Hepatocyte (in vitro differentiated cells): ENCODE measurements around the gene BRIP1. TPM values are rescaled to one million over a fixed set of nuclear protein-coding genes. Genes with fewer than 3 reads are reported as not detected.

Experiments used
- DNase-seq: peaks from one replicate; pipeline ENCODE4 v3.0.0-alpha.2; 2016; ENCODE audit warnings: low spot score
- H2AFZ ChIP-seq: fragments of 200-600 bp; sonication (generic); 2 replicates; pipeline ENCODE4 v1.6.0; 2016; ENCODE audit warnings: antibody characterized with exemption, mild to moderate bottlenecking
- H3K27ac ChIP-seq: fragments of 200-600 bp; sonication (generic); 2 replicates; pipeline ENCODE4 v1.5.1; 2016; ENCODE audit warnings: mild to moderate bottlenecking
- H3K27me3 ChIP-seq: fragments of 200-600 bp; sonication (generic); 2 replicates; pipeline ENCODE4 v1.6.1; 2016
- H3K36me3 ChIP-seq: fragments of 200-600 bp; sonication (generic); replicated peaks from 2 replicates; pipeline ENCODE4 v1.5.1; 2016; ENCODE audit warnings: low read depth; ENCODE audit not compliant: insufficient read depth
- H3K4me1 ChIP-seq: fragments of 200-600 bp; sonication (generic); 2 replicates; pipeline ENCODE4 v1.5.1; 2016; ENCODE audit warnings: mild to moderate bottlenecking, moderate library complexity; ENCODE audit not compliant: insufficient read depth
- H3K4me2 ChIP-seq: fragments of 200-600 bp; sonication (generic); 2 replicates; pipeline ENCODE4 v1.6.0; 2016
- H3K4me3 ChIP-seq: fragments of 200-600 bp; sonication (generic); 2 replicates; pipeline ENCODE4 v1.5.1; 2016; ENCODE audit warnings: mild to moderate bottlenecking
- H3K79me2 ChIP-seq: fragments of 200-600 bp; sonication (generic); 2 replicates; pipeline ENCODE4 v1.6.0; 2017; ENCODE audit warnings: mild to moderate bottlenecking
- H3K9me2 ChIP-seq: fragments of 200-600 bp; sonication (generic); replicated peaks from 2 replicates; pipeline ENCODE4 v1.6.0; 2017; ENCODE audit warnings: mild to moderate bottlenecking; ENCODE audit not compliant: insufficient read depth
- H3K9me3 ChIP-seq: fragments of 200-600 bp; sonication (generic); 2 replicates; pipeline ENCODE4 v1.5.1; 2016; ENCODE audit warnings: low read depth, mild to moderate bottlenecking
- H4K20me1 ChIP-seq: fragments of 200-600 bp; sonication (generic); 2 replicates; pipeline ENCODE4 v1.6.0; 2016; ENCODE audit warnings: mild to moderate bottlenecking; ENCODE audit not compliant: insufficient read depth, poor library complexity, severe bottlenecking
- CTCF ChIP-seq: fragments of 200-600 bp; sonication (generic); IDR thresholded peaks from 2 replicates; pipeline ENCODE4 v1.5.1; 2016; ENCODE audit warnings: antibody characterized with exemption, mild to moderate bottlenecking; ENCODE audit not compliant: poor library complexity
- EZH2 ChIP-seq: fragments of 200-600 bp; sonication (generic); IDR thresholded peaks from 2 replicates; pipeline ENCODE4 v1.6.1; 2016; ENCODE audit warnings: antibody characterized with exemption, mild to moderate bottlenecking, borderline replicate concordance
- EZH2phosphoT487 ChIP-seq: fragments of 200-600 bp; sonication (generic); IDR thresholded peaks from one replicate; pipeline ENCODE4 v1.6.1; 2018; ENCODE audit warnings: antibody characterized with exemption, mild to moderate bottlenecking, low read depth, moderate library complexity; ENCODE audit not compliant: unreplicated experiment, severe bottlenecking
- WGBS: methylation state at CpG from one replicate; pipeline ENCODE4 v1.1.6; 2016; ENCODE audit warnings: low lambda C conversion rate; ENCODE audit errors: missing lambda C conversion rate; 5-methylcytosine and 5-hydroxymethylcytosine counted together
- polyA plus RNA-seq: library from polyadenylated mRNA; unstranded; fragments of >200 nt; fragmentation: Nextera tagmentation; extraction: Ambion mirVana; gene quantifications from 2 replicates; pipeline ENCODE4 v1.2.1, GENCODE V29; 2016
- total RNA-seq: library from RNA; depleted of rRNA; stranded (reverse); fragments of >200 nt; gene quantifications from 2 replicates; pipeline ENCODE4 v1.2.3, GENCODE V29; 2014

The BRIP1 gene
- total and polyA plus RNA-seq, 2 experiments from 2014 or later, result 0.50 to 4.0 TPM

GRCh38 chr17:61737820-61738219 lies 125.5 kb downstream of the BRIP1 start:
- no peak for DNase-seq
- H3K4me3 ChIP-seq, result no peak overlapping the region
- no peak for TF ChIP-seq EZH2
- no peak for TF ChIP-seq CTCF
- TF ChIP-seq EZH2phosphoT487, result no peak
- no peaks in the 10 kb centered on the region for H3K4me1 ChIP-seq
- no peak overlapping the region for H2AFZ ChIP-seq
- WGBS, result 96% methylated on average over 4 of the region's 4 CpGs
- H3K79me2 ChIP-seq, result no peaks in the 10 kb centered on the region
- H3K9me3 ChIP-seq, result no peaks in the 10 kb centered on the region
- H4K20me1 ChIP-seq, result no peaks in the 10 kb centered on the region
- H3K27ac ChIP-seq, result no peak overlapping the region
- no peaks in the 10 kb centered on the region for H3K9me2 ChIP-seq
- no peak overlapping the region for H3K4me2 ChIP-seq
- H3K36me3 ChIP-seq, result no peaks in the 10 kb centered on the region
- no peaks in the 10 kb centered on the region for H3K27me3 ChIP-seq

- H3K4me2 ChIP-seq, result no peak overlapping the region
- H3K4me1 ChIP-seq, result no peaks in the 10 kb centered on the region
- TF ChIP-seq EZH2phosphoT487, result no peak
- no peak for TF ChIP-seq CTCF
- no peak for TF ChIP-seq EZH2
- H3K27ac ChIP-seq, result no peak overlapping the region
- no peaks in the 10 kb centered on the region for H3K36me3 ChIP-seq
- no peaks in the 10 kb centered on the region for H4K20me1 ChIP-seq
- H3K79me2 ChIP-seq, result no peaks in the 10 kb centered on the region
- no peaks in the 10 kb centered on the region for H3K27me3 ChIP-seq
- DNase-seq, result no peak
- no peak overlapping the region for H2AFZ ChIP-seq
- no peaks in the 10 kb centered on the region for H3K9me3 ChIP-seq
- H3K9me2 ChIP-seq, result no peaks in the 10 kb centered on the region
- no peak overlapping the region for H3K4me3 ChIP-seq
These were observed 126.9 kb downstream of the BRIP1 start for GRCh38 chr17:61736438-61736837.

- Histone ChIP-seq H3K4me2 (no peak overlapping the region), H4K20me1 (no peaks in the 10 kb centered on the region), H3K4me1 (no peaks in the 10 kb centered on the region), H3K27ac (no peak overlapping the region), H3K4me3 (no peak overlapping the region), H2AFZ (no peak overlapping the region), H3K36me3 (no peaks in the 10 kb centered on the region), H3K9me2 (no peaks in the 10 kb centered on the region), H3K9me3 (no peaks in the 10 kb centered on the region), H3K27me3 (no peaks in the 10 kb centered on the region), H3K79me2 (no peaks in the 10 kb centered on the region)
- 94% methylated on average over 2 of the region's 2 CpGs for WGBS
- TF ChIP-seq EZH2phosphoT487, result no peak
- no peak for TF ChIP-seq CTCF
- TF ChIP-seq EZH2, result no peak
- DNase-seq, result no peak
These were observed 127.5 kb downstream of the BRIP1 start for GRCh38 chr17:61735807-61736206.

- no peaks in the 10 kb centered on the region for H3K27me3 ChIP-seq
- no peaks in the 10 kb centered on the region for H3K9me2 ChIP-seq
- TF ChIP-seq EZH2 (no peak), CTCF (no peak), EZH2phosphoT487 (no peak)
- H3K9me3 ChIP-seq, result no peaks in the 10 kb centered on the region
- no peaks in the 10 kb centered on the region for H3K4me1 ChIP-seq
- H3K79me2 ChIP-seq, result no peaks in the 10 kb centered on the region
- no peaks in the 10 kb centered on the region for H3K36me3 ChIP-seq
- H3K4me3 ChIP-seq, result no peak overlapping the region
- H2AFZ ChIP-seq, result no peak overlapping the region
- H4K20me1 ChIP-seq, result no peaks in the 10 kb centered on the region
- no peak overlapping the region for H3K27ac ChIP-seq
- H3K4me2 ChIP-seq, result no peak overlapping the region
- DNase-seq, result no peak
These were observed 128.9 kb downstream of the BRIP1 start for GRCh38 chr17:61734466-61734865.
